ENCODE results near the gene FRMD8. TPM values are rescaled to one million over a fixed set of nuclear protein-coding genes. Genes with fewer than 3 reads are reported as not detected.

FRMD8 gene
- total and polyA plus RNA-seq, 9 of the 15 experiments (the other 6 are each of a cell fraction or from before 2014, with no cell fraction given), result 4.5 to 54.5 (median 15.8) TPM

- TF ChIP-seq ZNF655 (CRISPR knock-in tag; IDR thresholded peaks at IDR 0.05), result no peak
- TF ChIP-seq ZNF280B (CRISPR knock-in tag; IDR thresholded peaks at IDR 0.05), result 0 out of 2 replicates have a peak, but pooled peaks have one; percentile 35
- peak; percentile 89 for TF ChIP-seq SNRNP70 (optimal IDR thresholded peaks at IDR 0.05; ENCODE audit: low read depth, low read length)
- TF ChIP-seq SNAPC5 (CRISPR knock-in tag; IDR thresholded peaks at IDR 0.05), result no peak
- TF ChIP-seq E2F6 (IDR thresholded peaks at IDR 0.05; ENCODE audit: borderline replicate concordance in 1 of 2, extremely low read depth in 1 of 2, insufficient read depth in 1 of 2, insufficient read length in 1 of 2, low read depth in 1 of 2, low read length in 1 of 2, poor library complexity in 1 of 2, severe bottlenecking in 1 of 2), result peak in 1 of 2 experiments; percentile 6
- TF ChIP-seq PURB (CRISPR knock-in tag; IDR thresholded peaks at IDR 0.05; ENCODE audit: low read depth), result no peak
- no peak; the same call in none of the 2 replicates for TF ChIP-seq HNRNPUL1 (IDR thresholded peaks at IDR 0.05; ENCODE audit: low read length)
- no peak for TF ChIP-seq HLTF (IDR thresholded peaks at IDR 0.05)
- no peak for TF ChIP-seq SMARCA5 (IDR thresholded peaks at IDR 0.05)
- peak; percentile 97 for TF ChIP-seq CCNT2 (IDR thresholded peaks at IDR 0.05; ENCODE audit: borderline replicate concordance, extremely low read depth, insufficient read length, low read depth, low read length)
- peak; percentile 81 for TF ChIP-seq GABPB2 (CRISPR knock-in tag; conservative IDR thresholded peaks at IDR 0.05)
- TF ChIP-seq L3MBTL2 (IDR thresholded peaks at IDR 0.05), result peak; percentile 49; the same call in 1 of the 2 replicates
- TF ChIP-seq HEY1 (CRISPR knock-in tag; IDR thresholded peaks at IDR 0.05; ENCODE audit: borderline replicate concordance), result no peak; the same call in 1 of the 2 replicates
- TF ChIP-seq ZNF561 (CRISPR knock-in tag; conservative IDR thresholded peaks at IDR 0.05), result 0 out of 2 replicates have a peak, but pooled peaks have one; percentile 78
- TF ChIP-seq YY1 (IDR thresholded peaks at IDR 0.05; ENCODE audit: borderline replicate concordance in 1 of 3, control insufficient read depth in 1 of 3, extremely low read depth in 1 of 3, insufficient read depth in 3 of 3, insufficient read length in 1 of 3, insufficient replicate concordance in 2 of 3, low read depth in 1 of 3, low read length in 2 of 3), result peak in 1 of 3 experiments; percentile 54
- TF ChIP-seq ZNF77 (CRISPR knock-in tag; IDR thresholded peaks at IDR 0.05), result peak; percentile 91; the same call in 1 of the 2 replicates
- TF ChIP-seq ZNF512 (tag; IDR thresholded peaks at IDR 0.05), result no peak
- 0 out of 2 replicates have a peak, but pooled peaks have one; percentile 12 for TF ChIP-seq CXXC5 (CRISPR knock-in tag; IDR thresholded peaks at IDR 0.05)
Observed at GRCh38 chr11:65426839-65427690, 40.6 kb downstream of the FRMD8 start (continued).

Data from K562 (cell line).